ENCODE data around the gene RNF103.

DNA sequence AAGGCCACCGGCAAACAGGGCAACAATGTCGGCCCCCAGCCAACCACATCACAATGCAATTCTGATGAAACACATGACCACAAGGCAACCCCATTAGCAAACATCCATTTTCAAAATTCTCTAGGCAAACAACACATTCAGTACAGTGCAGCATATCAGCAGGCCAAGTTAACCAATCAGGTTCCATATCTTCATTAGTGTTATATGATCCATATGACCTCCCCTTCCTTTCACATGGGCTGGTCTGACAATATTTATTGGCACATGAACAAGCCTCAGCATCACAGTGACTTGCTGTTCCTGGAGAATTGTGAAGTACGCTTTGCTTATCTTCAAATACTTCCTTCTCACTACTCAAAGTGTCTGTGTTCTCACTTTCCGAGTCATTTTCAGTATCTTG, 19.8 kb downstream of the RNF103 start:
- TF ChIP-seq, protein P1, sequence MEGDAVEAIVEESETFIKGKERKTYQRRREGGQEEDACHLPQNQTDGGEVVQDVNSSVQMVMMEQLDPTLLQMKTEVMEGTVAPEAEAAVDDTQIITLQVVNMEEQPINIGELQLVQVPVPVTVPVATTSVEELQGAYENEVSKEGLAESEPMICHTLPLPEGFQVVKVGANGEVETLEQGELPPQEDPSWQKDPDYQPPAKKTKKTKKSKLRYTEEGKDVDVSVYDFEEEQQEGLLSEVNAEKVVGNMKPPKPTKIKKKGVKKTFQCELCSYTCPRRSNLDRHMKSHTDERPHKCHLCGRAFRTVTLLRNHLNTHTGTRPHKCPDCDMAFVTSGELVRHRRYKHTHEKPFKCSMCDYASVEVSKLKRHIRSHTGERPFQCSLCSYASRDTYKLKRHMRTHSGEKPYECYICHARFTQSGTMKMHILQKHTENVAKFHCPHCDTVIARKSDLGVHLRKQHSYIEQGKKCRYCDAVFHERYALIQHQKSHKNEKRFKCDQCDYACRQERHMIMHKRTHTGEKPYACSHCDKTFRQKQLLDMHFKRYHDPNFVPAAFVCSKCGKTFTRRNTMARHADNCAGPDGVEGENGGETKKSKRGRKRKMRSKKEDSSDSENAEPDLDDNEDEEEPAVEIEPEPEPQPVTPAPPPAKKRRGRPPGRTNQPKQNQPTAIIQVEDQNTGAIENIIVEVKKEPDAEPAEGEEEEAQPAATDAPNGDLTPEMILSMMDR (IDR thresholded peaks at IDR 0.05; ENCODE audit: extremely low read depth in 1 of 2, insufficient read depth in 1 of 2, low read depth in 1 of 2, low read length in 2 of 2): no peak
- TF ChIP-seq FOS (IDR thresholded peaks at IDR 0.05; ENCODE audit: borderline replicate concordance, insufficient read depth, low read length): no peak
- TF ChIP-seq POLR2AphosphoS5 (IDR thresholded peaks at IDR 0.05; ENCODE audit: insufficient read depth, low read depth, low read length): no peak

Data from endothelial cell of umbilical vein (primary cell).